AG09319 (cell line): Measurements from ENCODE around the gene UVRAG.

Experiments
- DNase-seq: peaks from one replicate; pipeline ENCODE4 v3.0.0-alpha.2; 2010; ENCODE audit warnings: low read depth; ENCODE audit errors: extremely low read depth
- TF ChIP-seq, protein P1 (sequence below): IDR thresholded peaks from 2 replicates; pipeline ENCODE4 v1.5.1; 2011; ENCODE audit warnings: low read depth, mild to moderate bottlenecking, inconsistent platforms, low read length, moderate library complexity

The UVRAG gene

DNA sequence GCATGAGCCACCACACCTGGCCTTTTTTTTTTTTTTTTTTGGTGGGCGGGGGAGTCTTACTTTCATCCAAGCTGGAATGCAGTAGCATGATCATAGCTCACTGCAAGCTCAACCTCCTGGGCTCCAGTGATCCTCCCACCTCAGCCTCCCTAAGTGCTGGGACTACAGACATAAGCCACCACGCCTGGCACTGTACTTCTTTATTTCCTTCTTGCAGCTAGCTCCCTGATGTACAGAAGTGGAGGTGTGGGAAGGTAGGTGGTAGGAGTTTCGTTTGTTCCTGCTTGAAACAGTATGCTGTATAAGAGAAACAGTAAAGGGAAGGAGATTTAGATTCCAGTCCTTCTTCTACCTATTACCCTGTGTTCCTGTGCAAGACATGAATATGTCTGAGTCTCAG, 319.2 kb downstream of the UVRAG start:
- DNase-seq, result no peak
- TF ChIP-seq, protein P1, sequence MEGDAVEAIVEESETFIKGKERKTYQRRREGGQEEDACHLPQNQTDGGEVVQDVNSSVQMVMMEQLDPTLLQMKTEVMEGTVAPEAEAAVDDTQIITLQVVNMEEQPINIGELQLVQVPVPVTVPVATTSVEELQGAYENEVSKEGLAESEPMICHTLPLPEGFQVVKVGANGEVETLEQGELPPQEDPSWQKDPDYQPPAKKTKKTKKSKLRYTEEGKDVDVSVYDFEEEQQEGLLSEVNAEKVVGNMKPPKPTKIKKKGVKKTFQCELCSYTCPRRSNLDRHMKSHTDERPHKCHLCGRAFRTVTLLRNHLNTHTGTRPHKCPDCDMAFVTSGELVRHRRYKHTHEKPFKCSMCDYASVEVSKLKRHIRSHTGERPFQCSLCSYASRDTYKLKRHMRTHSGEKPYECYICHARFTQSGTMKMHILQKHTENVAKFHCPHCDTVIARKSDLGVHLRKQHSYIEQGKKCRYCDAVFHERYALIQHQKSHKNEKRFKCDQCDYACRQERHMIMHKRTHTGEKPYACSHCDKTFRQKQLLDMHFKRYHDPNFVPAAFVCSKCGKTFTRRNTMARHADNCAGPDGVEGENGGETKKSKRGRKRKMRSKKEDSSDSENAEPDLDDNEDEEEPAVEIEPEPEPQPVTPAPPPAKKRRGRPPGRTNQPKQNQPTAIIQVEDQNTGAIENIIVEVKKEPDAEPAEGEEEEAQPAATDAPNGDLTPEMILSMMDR, result no peak

DNA sequence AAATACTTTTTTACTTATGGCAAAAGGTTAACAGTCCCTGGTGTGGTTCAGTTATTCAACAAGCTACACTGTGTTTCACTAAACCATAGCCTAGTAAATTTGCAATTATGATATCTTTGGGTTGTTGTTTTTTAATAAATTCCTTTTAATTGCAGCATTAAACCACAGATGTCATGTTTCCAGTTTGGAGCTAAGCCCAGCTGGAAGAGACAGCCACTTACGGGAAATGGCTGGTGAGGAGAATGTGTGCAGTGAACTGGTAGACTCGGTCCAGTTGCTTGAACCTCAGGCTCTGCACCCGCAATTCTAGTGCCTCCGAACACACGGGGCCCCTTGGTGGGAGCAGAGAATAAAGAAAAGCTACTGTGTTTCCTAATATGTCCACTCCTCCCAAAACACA, 320.5 kb downstream of the UVRAG start:
- TF ChIP-seq, protein P1, result no peak
- no peak for DNase-seq

DNA sequence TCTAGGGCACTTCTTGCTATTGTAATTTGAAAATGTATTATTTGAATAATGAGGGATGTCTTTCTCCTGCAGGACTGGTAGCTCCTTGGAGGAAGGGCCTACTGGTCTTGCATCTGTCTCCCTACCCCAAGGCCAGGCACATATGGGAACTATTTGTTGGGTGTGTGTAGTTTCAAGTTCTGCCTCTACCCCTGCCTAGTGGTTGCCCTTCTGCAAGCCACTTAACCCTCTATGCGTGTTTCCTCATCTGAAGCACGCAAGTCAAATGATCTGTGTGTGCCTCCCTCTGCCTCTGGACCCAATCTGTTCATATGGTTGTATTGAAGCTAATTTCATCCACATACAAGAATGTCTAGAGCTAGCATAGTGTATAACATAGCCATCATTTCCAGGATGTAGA, 324.3 kb downstream of the UVRAG start:
- TF ChIP-seq, protein P1, result no peak
- peak; percentile 63 for DNase-seq

DNA sequence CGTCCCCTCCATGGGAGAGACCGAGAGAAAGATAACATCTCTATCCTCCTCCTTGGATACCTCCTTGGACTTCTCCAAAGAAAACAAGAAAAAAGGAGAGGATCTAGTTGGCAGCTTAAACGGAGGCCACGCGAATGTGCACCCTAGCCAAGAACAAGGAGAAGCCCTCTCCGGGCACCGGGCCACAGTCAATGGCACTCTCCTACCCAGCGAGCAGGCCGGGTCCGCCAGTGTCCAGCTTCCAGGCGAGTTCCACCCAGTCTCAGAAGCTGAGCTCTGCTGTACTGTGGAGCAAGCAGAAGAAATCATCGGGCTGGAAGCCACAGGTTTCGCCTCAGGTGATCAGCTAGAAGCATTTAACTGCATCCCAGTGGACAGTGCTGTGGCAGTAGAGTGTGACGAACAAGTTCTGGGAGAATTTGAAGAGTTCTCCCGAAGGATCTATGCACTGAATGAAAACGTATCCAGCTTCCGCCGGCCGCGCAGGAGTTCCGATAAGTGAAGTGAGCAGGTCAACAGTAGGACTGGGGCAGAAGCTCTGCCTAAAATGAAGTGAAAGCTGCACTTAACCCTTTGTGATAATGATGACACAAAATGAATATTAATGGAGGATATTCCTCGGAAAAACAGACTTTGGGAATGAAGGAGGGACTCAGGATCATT, 326.0 kb downstream of the UVRAG start:
- TF ChIP-seq, protein P1, result no peak
- DNase-seq, result no peak

DNA sequence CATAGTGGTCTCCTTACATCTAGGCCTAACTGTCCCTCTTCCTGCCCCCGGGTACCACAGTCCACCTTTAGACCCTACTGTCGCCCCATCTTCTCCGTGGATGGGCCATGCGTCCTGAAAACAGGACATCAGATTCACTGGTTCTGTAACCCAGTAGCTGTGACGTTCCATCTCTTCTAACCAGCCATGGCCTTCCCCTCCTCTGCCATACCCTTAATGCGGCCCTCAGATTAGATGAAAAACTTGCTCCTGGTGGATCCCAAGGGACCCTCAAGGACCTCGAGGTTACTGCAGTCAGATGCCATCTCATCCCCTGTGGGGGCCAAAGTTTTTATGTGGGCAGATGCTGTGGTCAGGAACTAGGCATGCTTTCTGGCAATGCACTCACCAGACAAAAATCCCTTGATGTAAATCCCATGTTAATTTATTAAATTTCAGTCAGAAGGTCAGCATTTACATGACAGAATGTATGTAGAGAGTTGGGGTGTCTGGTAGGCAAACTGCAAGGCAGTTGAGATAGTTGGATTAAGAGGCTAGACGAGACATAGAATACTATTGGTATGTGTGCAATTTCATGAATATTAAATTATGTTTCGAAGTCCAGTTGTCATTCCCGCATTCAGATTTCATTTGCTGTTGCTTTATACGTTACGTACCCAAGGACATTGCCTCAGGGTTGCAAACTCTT, 327.0 kb downstream of the UVRAG start:
- DNase-seq, result no peak
- TF ChIP-seq, protein P1, result no peak

DNA sequence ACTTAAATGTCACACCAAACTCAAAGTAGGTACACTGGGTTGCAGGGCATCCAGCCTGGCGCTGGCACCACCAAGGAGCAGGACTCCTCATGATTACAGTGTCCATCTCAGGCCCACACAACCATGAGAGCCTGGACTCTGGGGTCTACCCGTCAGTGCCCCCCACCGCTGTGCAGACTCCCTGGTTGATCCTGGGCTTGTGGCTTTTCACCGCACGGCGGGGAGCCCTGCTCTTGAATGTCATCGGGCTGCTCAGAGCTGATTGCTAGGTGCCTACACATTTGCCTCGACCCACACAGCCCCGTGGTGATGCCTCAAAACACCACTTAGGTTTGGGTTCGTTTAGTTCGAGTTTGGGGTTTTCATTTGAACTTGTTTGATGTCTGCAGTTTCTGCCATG, 328.3 kb downstream of the UVRAG start:
- TF ChIP-seq, protein P1, result no peak
- no peak for DNase-seq

DNA sequence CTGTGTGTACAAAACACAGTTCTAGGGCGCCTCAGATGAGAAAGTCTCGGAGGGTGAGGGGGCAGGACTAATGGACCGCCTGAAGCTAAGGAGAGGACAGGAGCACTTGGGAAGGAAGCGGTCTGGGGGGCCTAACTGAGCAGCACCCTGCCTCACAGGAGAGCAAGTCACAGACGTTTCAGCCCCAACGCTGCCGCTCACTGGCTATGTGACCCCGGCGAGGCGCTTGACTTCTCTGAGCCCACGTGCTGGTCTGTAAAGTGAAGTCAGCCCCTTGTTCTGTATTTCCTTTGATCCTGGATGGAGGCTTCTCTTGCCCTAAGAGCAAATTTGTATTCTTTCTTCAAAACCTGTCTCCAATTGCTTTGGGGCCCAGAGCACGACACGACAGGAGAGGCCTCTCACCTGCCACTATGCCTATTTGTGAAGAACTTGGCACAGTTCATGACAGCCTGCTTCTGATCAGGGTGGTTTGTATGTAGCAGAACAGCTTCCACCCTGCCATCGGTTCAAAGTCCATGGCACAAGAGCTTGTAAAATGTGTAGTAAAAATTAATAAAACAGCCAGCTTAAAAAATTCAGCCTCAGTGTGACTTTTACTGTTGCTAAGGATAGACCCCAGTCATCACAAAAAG, 332.2 kb downstream of the UVRAG start:
- TF ChIP-seq, protein P1, result no peak
- DNase-seq, result no peak
